GM21526 (cell line): Measurements from ENCODE around the gene LYSMD4.
A peak's percentile ranks its signal among the peaks of the same experiment; 100 is the strongest.

Experiments
- ATAC-seq: cut with Tn5 transposase; IDR thresholded peaks from one replicate; pipeline ENCODE4 v1.9.1; 2021; ENCODE audit warnings: moderate library complexity; ENCODE audit not compliant: unreplicated experiment, low FRiP score

Gene LYSMD4

DNA sequence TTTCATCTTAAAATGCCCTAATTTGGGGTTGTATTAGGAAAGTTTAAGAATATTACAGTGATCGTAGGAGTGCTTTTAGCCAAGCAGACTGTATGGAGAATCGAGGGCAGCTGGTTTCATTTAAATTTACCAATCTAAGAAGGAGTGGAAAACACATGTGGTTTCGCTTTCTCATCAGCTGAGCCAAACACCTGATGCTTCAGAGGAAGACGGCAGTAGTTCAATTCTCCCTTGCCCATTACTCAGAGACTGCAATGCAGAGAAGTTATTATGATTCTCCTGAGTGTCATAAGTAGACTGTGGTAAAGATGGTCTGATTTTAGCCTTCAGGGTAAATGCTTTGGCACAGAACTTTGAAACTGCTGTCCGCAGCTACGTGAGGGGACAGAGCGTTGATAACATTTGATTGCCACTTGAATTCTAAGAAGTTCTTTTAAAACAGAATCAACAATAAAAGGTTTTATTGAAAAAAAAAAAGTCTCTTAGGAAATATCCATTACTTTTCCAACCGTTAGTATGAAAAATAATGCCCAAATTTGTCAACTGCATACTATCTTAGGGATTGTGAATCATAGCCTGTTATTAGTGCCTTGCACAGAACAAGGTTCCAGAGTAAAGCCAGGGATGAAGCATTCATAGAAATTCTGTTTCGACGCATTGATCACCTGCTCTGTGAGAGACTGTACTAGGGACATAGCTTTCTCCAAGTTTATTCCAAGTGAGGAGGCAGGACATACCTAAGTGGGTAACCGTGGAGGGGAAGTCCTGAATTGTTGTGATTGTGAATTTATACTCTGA lies 25.6 kb downstream of the LYSMD4 start:
- no peak for ATAC-seq

DNA sequence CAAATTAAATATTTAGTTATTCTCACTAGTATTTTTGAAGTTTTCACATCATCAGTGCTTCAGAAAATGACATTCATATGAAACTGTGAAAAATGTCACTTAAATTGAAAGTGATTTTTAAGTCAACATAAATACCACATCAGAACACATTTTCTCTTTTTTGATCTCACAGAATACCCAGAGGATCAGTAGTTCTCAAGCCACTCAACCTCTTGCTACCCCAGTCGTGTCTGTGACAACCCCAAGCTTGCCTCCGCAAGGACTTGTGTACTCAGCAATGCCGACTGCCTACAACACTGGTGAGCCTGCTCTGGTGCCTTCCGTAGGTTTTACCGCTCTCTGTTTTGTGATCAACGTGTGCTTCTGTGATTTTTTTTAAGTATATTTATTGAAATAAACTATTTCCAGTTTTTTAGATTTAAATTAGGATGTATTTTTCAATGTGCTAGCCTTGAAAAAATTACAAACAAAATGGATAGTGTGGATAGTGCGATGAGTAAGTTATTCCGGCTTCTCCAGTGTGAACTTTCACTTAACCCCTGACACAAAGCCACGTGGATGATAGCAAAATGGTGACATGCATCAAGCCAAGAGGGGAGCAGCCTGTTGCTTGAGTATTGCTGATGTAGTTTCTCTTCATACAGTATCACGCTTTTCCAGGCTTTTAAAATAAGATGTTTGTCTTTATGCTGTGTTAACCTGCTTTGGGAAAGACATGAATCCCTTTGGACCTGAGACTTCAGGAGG lies 26.5 kb downstream of the LYSMD4 start:
- ATAC-seq, result no peak

DNA sequence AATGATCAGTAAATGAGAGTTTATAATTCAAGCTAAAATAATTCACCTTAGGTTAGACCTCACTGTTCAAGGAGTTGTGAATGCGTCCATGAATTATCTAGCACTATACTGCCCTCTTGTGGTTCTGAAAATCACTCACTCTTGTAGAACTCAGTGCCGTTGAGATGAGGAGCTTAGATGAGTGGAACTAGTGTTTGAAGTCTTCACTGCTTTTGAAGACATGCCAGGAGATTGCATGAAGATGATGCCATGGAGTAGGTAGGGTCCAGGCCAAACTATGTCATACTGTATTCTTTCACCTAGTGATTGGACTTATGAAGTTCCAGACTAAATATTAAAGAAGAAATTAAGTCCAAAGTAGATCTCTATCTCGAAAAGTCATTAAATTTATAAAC lies 28.8 kb downstream of the LYSMD4 start:
- peak; percentile 67 for ATAC-seq

DNA sequence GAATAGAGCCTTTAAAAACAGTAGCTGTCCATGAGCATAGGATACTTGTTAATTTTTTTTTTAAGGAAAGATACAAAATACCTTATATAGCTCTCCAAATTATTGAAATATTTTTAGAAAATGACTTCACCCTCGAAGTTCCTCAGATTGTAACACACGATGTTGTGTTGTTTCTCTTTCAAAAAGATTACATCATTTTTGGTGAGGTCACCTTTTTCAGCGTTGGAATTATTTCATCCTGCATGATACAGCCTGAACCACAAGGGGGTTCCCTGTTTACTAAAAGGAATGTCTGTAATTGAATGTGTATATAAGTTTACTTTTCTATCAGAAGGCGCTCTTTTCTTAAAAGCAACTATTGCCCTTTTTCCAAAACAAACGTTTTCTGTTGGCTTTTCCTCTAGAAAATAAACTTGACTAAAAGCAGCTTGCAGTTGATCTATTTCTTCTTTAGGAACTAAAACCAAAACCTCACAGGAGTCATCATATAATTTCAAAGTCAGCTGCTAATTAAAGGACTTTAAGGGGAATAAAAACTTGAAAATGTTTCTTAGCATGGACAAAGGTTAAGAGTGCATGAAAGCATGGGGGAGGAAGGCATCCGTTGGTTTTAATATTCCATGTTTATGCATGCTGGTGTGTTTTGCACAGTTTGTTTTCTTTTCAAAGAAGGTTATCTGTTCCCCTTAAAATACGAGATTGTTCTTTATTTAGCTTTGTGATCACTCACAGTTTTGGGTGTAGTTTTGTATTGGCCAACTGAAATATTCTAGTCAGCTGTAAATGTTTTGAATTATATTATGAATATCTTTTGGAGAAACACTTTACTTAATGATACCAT lies 29.4 kb downstream of the LYSMD4 start:
- peak; percentile 51 for ATAC-seq

DNA sequence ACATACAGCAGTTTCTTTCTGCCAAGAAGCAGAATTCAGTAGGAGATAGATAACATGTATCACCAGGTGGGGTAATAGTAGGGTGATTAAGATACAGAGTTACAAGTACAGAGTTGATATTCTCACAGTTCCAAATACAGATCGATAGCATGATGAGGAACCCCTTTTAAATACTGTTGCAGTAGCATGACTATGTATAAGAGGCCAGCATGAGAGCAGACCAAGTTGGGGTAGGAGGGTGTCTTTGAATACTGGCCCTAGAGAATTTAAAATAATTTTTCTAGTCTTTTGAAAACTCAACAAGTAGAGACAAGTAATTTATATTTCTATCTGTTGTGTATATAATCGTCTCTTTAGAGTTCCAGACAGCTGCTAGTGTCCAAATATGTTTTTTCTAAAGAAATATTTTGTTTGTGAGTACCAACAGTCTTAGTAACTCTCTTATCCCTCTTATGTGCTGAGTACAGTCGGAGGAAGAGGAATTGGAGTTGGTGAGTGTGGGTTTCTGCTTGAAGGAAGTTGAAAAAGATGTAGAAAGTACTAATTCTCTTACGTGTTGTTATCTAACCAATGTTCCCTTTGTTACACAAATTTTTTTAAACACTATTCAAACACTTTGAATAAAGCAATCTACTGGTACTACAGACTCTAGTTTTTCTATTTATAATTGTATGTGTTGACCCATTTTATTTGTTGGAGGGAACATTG lies 30.2 kb downstream of the LYSMD4 start:
- ATAC-seq, result no peak

DNA sequence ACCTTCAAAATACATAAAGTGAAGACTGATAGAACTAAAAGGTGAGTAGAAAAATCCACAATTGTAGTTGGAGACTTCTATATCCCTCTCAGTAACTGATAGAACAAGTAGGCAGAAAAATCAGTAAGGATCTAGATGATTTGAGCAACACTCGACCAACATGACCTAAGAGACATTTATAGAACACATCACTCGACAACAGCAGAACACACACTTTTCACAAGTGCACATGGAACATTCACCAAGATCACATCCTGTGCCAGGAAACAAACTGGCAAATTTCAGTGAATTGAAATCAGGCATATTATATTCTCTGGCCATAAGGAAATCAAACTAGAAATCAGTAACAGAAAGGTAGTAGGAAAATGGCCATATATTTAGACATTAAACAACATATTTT lies 37.1 kb downstream of the LYSMD4 start:
- ATAC-seq, result no peak

DNA sequence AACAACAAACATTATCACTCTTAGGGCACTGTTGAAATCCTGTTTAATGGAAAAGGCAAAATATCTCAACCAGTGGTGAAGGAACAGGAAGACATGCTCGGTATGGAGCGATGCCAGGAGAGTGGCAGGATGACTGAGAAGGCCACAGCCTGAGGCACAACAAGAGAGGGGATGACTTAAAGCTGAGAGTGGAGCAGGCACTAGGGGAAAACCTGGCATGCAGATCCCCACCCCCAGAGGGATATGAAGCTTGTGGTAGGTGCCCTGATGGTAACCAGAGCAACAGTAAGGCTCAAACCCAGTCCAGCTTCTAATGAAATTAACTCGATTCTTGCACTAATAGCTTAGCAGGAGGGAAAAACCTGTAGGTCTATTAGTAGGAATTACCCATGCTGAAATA lies 40.4 kb downstream of the LYSMD4 start:
- no peak for ATAC-seq

DNA sequence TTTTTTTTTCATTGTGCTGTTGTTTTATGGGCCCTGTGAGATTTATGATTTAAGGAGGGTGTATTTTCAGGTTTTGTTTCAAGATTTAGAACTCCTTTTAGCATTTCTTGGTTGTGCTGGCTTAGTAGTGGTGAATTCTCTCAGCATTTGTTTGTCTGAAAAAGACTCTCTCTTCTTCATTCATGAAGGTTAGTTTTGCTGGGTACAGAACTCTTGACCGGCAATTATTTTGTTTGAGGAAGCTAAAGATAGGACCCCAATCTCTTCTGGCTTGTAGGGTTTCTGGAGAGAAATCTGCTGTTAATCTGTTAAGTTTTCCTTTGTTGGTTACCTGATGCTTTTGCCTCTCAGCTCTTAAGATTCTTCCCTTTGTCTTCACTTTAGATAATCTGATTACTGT lies 46.9 kb downstream of the LYSMD4 start:
- no peak for ATAC-seq

DNA sequence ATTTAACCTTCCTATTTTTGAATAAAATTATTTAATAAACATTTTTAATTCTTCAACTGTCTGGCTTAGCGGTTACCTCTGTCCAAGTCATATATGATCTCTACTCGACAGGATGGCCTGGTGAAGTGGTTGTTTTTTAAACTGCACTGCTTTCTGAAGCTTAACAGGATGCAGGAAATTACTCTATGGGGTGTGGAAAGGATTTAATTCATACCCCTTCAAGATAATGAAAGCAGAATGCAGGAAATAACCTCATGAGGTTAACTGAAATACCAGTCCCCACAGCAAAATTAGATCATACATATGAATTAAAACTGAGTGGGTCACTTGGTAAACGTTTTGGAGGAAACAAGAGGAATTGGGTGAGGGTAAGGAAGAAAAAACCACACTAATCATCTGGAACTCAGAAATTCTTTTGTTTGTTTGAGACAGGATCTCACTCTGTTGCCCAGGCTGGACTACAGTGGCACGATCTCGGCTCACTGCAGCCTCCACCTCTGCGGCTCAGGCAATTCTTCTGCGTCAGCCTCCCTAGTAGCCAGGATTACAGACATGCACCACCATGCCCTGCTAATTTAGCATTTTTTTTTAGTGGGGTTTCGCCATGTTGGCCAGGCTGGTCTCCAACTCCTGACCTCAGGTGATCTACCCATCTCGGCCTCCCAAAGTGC lies 50.1 kb downstream of the LYSMD4 start:
- no peak for ATAC-seq

DNA sequence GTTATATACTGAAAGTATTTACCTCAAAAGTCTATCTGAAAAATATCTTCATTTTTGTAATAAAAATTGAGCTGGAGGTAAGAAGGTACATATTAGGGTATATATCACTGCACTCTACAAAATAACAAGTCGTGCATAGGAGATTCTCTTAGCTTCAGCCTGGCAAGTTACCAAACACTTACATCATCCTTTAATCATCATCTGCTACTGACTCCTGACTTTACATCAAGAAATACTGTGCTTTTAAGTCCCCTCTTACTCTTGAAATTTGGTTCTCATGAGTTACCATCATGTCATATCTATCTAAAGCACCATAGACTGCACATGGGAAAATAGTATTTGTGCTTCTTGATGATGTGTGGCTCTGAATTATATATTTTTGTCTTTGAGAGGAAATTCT lies 50.8 kb downstream of the LYSMD4 start:
- no peak for ATAC-seq

DNA sequence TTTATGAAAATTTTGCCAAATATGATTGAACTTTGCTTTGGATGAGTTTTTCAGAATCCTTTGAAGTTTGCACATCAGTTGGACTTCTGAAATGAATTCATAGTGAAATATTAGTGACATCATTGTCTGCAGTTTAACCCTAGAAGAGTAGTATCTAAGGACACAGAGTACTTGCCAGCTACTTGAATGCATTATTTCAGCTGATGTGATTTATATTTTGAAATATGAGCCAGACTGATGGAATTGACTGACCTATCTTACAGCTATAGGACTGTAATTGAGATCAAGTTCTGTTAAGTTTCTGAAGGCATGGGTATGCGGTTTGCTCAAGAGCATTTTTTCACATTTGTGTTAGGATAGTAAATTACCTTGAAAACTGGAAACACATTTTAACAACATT lies 51.2 kb downstream of the LYSMD4 start:
- no peak for ATAC-seq

DNA sequence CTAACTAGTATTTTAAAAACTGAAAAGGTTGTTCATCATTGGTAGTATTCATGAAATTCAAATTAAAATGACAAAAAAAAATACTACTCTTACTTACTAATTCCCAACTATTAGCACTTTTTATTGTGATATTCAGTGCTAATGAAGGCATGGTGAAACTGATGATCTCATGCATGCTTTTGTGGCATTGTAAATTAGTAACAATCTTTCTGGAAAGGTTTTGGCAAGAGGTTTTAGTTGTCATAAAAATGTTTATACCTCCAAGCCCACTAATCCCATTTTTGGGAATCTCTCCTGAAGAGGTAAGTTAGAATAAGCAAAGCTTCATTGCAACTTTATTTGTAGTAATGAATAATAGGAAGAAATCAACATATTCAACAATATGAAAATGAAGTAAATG lies 53.0 kb downstream of the LYSMD4 start:
- ATAC-seq, result no peak

DNA sequence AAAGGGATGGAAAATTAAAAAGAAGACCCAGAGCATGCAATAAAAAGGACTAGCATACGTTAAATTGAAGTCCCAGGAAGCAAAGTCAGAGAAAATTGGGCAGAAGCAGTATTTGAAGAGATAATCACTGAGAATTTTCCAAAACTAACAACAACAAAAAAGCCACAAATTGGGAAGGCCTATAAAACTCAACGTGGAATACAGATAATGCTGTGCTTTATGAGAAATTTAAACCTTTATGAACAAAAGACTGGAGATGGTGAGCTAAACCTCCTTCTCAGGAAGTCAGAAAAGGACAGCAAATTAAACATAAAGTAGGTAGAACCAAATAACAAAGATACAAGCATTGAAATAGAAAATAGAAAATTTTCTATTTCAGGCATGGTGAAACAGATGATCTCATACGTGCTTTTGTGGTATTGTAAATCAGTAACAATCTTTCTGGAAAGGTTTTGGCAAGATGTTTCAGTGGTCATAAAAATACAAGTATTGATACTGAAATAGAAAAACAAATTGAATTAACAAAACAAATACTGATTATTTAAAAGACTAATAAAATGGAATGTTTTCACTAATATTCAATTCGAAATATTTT lies 55.6 kb downstream of the LYSMD4 start:
- ATAC-seq, result no peak
